ENCODE data around the gene TTC38. TPM values are rescaled to one million over a fixed set of nuclear protein-coding genes. Genes with fewer than 3 reads are reported as not detected.

The TTC38 gene
- polyA plus RNA-seq: 100 to 1,000 TPM; 190 to 290 (median 205) TPM

DNA sequence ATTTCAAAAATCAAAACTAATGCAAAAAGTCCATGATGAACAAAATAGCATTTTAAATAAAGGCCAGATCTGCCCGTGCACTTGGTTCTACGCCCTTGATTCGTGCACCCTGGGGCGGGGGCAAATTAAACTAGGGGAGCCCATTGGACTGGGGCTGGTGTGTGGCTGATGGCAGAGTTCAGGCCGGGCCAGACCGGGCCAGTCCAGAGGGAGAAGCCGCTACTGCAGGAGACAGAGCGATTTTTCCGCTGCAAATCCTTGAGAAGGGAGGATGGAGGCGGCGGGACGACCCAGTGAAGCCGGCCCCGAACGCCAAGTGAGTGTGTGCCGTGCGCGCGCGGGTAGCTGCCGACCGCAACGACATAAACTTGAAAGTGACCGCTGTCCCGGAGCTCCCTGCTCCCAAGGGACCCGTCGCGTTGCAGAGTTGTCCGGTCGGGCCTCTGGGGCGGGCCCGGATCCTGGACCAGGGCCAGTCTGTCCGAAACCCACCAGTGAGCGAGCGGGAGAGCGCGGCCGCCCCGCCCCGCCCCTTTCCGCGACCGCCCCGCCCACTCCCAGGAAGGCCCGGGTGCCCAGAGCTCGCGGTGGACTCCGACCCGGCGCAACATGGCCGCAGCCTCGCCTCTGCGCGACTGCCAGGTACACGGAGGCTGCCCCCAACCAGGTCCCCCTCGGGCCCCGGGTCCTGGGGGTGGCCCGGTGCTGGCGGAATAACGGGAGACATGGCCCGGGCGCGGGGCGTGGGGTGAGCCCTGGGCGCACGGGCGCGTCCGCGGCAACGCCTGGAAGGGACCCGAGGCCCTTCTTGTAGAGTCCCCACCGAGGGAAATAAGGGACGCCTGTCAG, at the start of gene TTC38:
Gene TTC38 (plus strand): TSS at position 578 of the 849 bp plus-strand sequence. CDS start 32 bp downstream, at position 610.
- Mint-ChIP-seq H3K36me3 (peaks cover 0 to 10% (median 9%) of the 10 kb centered on the region in 3 donors), H3K4me3 (peak within 1 kb of the TSS; percentile 87 to 93 (median 93)), H3K27ac (peak within 1 kb of the TSS; percentile 79 to 91 (median 86)), H3K27me3 (ENCODE audit: low read depth in 3 of 3) (peaks cover 0 to 5% (median 4%) of the 10 kb centered on the region in 3 donors), H3K9me3 (no peaks in the 10 kb centered on the region), H3K4me1 (peaks cover 67 to 68% of the 10 kb centered on the region in 2 donors)
- peak; percentile 61 to 65 (median 62) for DNase-seq

DNA sequence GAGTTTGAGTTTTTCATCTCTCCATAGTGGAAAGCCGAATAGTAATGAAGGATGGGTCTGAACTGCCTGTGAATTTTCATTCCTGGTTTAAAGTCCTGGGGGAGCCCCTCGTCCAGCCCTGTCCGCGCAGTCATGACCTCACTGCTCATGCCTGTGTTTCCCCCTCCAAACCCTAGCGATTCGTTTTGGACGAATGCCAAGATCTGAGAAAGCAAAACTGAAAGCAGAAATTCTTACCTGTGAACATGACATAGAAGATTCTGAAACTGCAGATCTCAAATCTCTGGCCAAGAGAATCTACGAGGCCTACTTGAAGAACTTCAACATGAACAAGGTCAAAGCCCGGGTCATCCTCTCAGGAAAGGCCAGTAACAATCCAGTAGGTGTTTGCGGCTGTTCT, 48.2 kb upstream of the TTC38 start:
- H3K9me3 Mint-ChIP-seq: no peaks in the 10 kb centered on the region
- peak overlapping the region in 1 of 6 donors; percentile 67 for H3K27ac Mint-ChIP-seq
- no peaks in the 10 kb centered on the region for H3K27me3 Mint-ChIP-seq (ENCODE audit: low read depth in 3 of 3)
- peaks cover 18 to 37% (median 31%) of the 10 kb centered on the region in 3 donors for H3K36me3 Mint-ChIP-seq
- no peak overlapping the region for H3K4me3 Mint-ChIP-seq
- peaks cover 1 to 5% of the 10 kb centered on the region in 2 donors for H3K4me1 Mint-ChIP-seq
- no peak for DNase-seq

DNA sequence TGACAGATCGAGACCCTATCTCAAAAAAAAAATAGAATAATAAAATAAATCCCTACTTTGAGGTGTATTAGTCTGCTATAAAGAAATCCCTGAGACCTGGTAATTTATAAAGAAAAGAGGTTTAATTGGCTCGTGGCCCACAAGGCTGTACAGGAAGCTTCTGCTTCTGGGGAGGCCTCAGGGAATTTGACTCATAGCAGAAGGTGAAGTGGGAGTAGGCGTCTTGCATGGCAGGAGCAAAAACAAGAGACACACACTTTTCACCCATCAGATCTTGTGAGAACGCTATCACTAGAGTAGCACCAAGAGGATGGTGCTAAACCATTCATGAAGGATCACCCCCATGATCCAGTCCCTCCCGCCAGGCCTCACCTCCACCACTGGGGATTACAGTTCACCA, 46.9 kb upstream of the TTC38 start:
- no peak overlapping the region for H3K4me3 Mint-ChIP-seq
- no peaks in the 10 kb centered on the region for H3K9me3 Mint-ChIP-seq
- no peak overlapping the region for H3K27ac Mint-ChIP-seq
- peaks cover 18 to 35% (median 29%) of the 10 kb centered on the region in 3 donors for H3K36me3 Mint-ChIP-seq
- DNase-seq: no peak
- peaks cover 1 to 5% of the 10 kb centered on the region in 2 donors for H3K4me1 Mint-ChIP-seq
- no peaks in the 10 kb centered on the region for H3K27me3 Mint-ChIP-seq (ENCODE audit: low read depth in 3 of 3)

DNA sequence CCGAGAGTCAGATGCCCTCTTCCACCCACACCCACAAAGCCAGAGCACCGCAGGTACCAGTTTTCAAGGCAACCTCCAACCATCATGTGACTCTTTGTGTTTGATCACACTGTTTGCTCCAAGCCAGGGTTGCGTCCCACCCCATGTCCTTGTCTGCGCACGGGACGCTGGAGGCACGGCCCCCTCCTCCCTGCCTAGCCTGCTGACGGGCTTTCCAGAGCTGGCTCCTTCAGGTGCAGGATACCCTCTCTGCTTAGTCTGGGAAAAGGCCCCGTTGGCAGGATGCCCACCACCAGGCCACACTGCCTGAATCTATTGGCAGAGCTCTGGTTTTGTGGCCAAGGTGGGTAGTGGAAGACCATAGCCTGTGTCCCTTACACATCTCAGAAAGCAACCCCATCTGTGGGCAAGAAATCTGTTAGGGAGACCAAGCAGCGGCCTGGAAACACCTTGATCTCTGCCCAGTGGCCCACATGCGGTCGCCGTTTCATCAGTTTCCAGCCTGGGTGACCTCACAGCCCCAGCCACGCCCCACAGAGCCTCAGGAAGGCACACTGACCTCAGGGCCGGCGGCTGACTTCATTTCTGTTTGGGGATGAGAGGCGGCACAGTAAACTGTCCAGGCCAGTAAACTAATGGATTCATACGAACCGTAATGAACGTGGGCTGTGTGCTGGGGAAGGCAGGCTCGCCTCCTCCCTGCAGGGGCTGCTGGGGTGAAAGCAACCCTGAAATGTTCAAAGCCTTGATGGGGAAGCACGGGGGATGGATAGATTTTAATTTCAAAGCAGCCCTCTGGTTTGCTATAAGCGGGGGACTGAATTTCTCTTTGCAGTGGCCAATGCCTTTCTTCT, 43.5 kb upstream of the TTC38 start:
- Mint-ChIP-seq H3K27ac (no peak overlapping the region), H3K36me3 (peaks cover 13 to 25% (median 16%) of the 10 kb centered on the region in 3 donors), H3K9me3 (no peaks in the 10 kb centered on the region), H3K4me3 (no peak overlapping the region), H3K4me1 (peaks cover 1 to 5% of the 10 kb centered on the region in 2 donors), H3K27me3 (ENCODE audit: low read depth in 3 of 3) (peaks cover 0 to 2% (median 0%) of the 10 kb centered on the region in 3 donors)
- DNase-seq: peak in 1 of 3 donors; percentile 5

DNA sequence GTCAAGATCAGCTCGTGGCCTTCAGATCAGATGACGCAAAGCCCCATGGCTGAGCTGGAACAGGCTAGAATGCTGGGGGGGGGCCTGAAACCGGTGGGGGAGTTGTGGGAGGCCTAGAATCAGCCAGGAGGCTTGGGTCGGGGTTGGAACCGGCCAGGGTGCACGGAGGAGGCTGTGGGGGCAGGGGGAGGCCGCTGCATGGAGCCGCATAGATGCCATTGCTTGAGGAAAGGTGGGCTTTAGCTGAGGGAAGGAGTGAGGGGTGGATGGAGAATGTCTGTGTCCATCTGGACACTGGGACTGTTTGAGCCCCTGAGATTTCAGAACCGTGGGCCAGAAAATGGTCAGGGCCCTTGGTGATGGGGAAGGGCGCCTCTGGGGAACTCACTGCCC, 42.9 kb upstream of the TTC38 start:
- H3K27ac Mint-ChIP-seq: no peak overlapping the region
- no peak overlapping the region for H3K4me3 Mint-ChIP-seq
- H3K27me3 Mint-ChIP-seq (ENCODE audit: low read depth in 3 of 3): peaks cover 0 to 2% (median 0%) of the 10 kb centered on the region in 3 donors
- no peaks in the 10 kb centered on the region for H3K9me3 Mint-ChIP-seq
- peaks cover 8 to 19% (median 11%) of the 10 kb centered on the region in 3 donors for H3K36me3 Mint-ChIP-seq
- H3K4me1 Mint-ChIP-seq: peaks cover 3 to 5% of the 10 kb centered on the region in 2 donors
- no peak for DNase-seq

DNA sequence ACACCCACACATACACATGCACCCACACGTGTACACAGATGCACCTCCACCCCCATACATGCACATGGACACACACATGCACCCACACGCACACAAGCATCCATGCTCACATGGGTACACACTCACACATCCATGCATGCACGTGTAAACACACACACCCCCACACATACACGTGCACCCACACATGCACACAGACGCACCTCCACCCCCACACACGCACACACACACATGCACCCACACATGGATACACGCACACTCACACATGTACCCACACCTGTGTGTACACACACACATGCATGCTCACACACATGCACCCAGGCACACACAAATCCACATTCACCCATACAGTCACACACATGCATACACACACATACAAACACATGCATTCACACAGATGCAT, 42.2 kb upstream of the TTC38 start:
- peaks cover 8 to 18% (median 11%) of the 10 kb centered on the region in 3 donors for H3K36me3 Mint-ChIP-seq
- DNase-seq: no peak
- peaks cover 8 to 12% of the 10 kb centered on the region in 2 donors for H3K4me1 Mint-ChIP-seq
- H3K27ac Mint-ChIP-seq: no peak overlapping the region
- H3K4me3 Mint-ChIP-seq: no peak overlapping the region
- peaks cover 0 to 2% (median 0%) of the 10 kb centered on the region in 3 donors for H3K27me3 Mint-ChIP-seq (ENCODE audit: low read depth in 3 of 3)
- no peaks in the 10 kb centered on the region for H3K9me3 Mint-ChIP-seq

DNA sequence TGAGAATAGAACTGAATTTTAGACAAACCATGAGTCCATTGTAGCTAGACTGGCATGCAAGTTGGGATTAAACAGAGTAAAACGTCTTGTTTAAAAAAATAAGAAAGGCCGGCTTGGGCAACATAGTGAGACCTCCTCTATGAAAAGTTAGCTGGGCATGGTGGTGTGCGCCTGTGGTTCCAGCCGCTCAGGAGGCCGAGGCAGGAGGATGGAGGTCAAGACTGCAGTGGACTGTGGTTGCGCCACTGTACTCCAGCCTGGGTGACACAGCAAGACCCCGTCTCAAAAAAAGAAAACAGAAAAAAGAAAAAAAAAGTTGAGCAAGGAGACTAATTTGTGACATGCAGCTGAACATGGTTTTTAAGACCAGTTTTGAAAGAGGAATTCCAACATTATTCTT, 41.2 kb upstream of the TTC38 start:
- H3K4me1 Mint-ChIP-seq: peaks cover 9 to 14% of the 10 kb centered on the region in 2 donors
- peaks cover 4 to 13% (median 7%) of the 10 kb centered on the region in 3 donors for H3K36me3 Mint-ChIP-seq
- no peak overlapping the region for H3K27ac Mint-ChIP-seq
- H3K4me3 Mint-ChIP-seq: no peak overlapping the region
- no peaks in the 10 kb centered on the region for H3K9me3 Mint-ChIP-seq
- DNase-seq: no peak
- peaks cover 0 to 2% (median 0%) of the 10 kb centered on the region in 3 donors for H3K27me3 Mint-ChIP-seq (ENCODE audit: low read depth in 3 of 3)

DNA sequence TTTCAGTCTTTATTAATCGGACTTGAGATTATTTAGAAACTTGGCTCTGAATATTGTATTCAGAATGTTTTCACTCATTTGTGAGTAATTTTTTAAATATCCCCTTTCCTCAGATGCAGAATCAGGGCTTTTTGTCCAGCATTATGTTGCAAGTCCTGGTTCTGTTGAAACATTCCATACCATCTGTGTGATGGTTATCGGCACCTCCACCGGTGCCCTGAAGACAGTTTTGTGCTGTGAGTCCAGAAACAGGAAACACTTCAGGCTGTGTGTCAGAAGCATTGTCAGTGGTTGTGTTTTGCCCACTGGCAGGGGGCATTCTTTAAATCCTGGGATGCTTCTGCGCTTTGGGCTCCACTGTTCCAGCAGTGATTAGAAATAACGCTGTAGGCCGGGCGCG, 38.1 kb upstream of the TTC38 start:
- no peak for DNase-seq
- Mint-ChIP-seq H3K27me3 (ENCODE audit: low read depth in 3 of 3) (peaks cover 0 to 2% (median 0%) of the 10 kb centered on the region in 3 donors), H3K4me1 (peaks cover 9 to 14% of the 10 kb centered on the region in 2 donors), H3K36me3 (peaks cover 0 to 9% (median 8%) of the 10 kb centered on the region in 3 donors), H3K9me3 (no peaks in the 10 kb centered on the region), H3K27ac (no peak overlapping the region), H3K4me3 (no peak overlapping the region)

DNA sequence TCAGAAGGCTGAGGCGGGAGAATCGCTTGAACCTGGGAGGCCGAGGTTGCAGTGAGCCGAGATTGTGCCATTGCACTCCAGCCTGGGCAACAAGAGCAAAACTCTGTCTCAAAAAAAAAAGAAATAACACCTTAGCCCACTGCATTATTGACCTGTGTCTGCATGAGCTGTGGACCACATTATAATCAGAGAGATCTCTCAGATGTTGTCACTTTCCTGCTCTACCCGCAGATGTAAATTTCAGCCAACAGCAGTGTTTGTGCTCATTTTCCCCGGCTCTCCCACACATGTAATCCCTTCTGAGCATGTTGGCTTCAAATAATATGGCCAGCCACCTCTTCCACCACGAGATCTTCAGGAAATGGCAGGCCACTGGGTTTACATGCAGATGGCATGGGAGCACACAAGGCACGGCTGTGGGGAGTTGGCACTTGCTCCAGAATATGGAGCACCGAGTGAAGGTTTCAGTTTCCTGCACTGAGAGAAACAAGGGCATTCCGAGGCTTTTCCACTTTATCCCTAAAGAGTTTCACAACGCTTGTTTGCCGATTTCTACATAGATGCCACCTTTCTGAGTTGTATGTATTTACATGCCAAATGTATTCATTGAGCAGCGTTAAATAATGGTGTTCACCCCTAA, 37.4 kb upstream of the TTC38 start:
- peak overlapping the region in 4 of 5 donors; percentile 8 to 40 (median 25) for H3K4me3 Mint-ChIP-seq
- DNase-seq: peak in 2 of 3 donors; percentile 24 to 33
- peaks cover 0 to 2% (median 0%) of the 10 kb centered on the region in 3 donors for H3K27me3 Mint-ChIP-seq (ENCODE audit: low read depth in 3 of 3)
- H3K27ac Mint-ChIP-seq: peak overlapping the region in 1 of 6 donors; percentile 73
- peaks cover 9 to 14% of the 10 kb centered on the region in 2 donors for H3K4me1 Mint-ChIP-seq
- H3K9me3 Mint-ChIP-seq: no peaks in the 10 kb centered on the region
- H3K36me3 Mint-ChIP-seq: peaks cover 6 to 16% (median 12%) of the 10 kb centered on the region in 3 donors

DNA sequence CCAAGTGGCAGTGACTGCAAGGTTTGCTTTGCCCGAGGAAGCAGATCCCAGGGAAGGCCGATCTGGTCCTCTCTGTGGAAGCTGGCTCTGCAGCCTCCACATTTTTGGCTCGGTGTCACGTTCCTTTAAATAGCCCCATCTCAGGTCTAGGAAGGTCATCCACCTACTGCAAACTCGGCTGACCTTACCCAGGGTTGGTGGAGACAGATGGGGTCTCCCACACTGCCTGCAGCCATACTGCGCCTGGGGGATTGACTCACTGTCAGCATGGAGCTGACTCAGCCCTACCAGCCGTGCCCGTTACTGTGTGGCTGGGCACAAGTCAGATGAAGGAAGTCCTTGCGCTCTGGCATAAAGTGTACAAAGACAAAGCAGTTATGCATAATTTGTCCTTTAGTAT, 34.6 kb upstream of the TTC38 start:
- H3K27ac Mint-ChIP-seq: no peak overlapping the region
- H3K36me3 Mint-ChIP-seq: peaks cover 12 to 23% (median 17%) of the 10 kb centered on the region in 3 donors
- peaks cover 9 to 17% of the 10 kb centered on the region in 2 donors for H3K4me1 Mint-ChIP-seq
- H3K4me3 Mint-ChIP-seq: no peak overlapping the region
- no peak for DNase-seq
- peaks cover 0 to 3% (median 0%) of the 10 kb centered on the region in 3 donors for H3K27me3 Mint-ChIP-seq (ENCODE audit: low read depth in 3 of 3)
- no peaks in the 10 kb centered on the region for H3K9me3 Mint-ChIP-seq

DNA sequence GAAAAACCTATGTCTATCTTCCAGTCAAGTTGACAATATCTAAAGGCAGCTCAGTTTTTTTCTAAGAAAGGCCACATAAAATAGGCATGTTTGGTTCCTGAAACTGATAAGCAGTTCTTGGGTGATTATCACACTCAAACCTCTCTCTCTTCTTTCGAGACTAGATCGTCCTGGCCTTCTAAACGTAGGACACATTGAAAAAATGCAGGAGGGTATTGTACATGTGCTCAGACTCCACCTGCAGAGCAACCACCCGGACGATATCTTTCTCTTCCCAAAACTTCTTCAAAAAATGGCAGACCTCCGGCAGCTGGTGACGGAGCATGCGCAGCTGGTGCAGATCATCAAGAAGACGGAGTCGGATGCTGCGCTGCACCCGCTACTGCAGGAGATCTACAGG, 32.8 kb upstream of the TTC38 start:
- no peak for DNase-seq
- no peaks in the 10 kb centered on the region for H3K9me3 Mint-ChIP-seq
- no peak overlapping the region for H3K4me3 Mint-ChIP-seq
- peaks cover 18 to 28% of the 10 kb centered on the region in 2 donors for H3K4me1 Mint-ChIP-seq
- no peak overlapping the region for H3K27ac Mint-ChIP-seq
- H3K36me3 Mint-ChIP-seq: peaks cover 12 to 23% (median 18%) of the 10 kb centered on the region in 3 donors
- peaks cover 0 to 3% (median 0%) of the 10 kb centered on the region in 3 donors for H3K27me3 Mint-ChIP-seq (ENCODE audit: low read depth in 3 of 3)

DNA sequence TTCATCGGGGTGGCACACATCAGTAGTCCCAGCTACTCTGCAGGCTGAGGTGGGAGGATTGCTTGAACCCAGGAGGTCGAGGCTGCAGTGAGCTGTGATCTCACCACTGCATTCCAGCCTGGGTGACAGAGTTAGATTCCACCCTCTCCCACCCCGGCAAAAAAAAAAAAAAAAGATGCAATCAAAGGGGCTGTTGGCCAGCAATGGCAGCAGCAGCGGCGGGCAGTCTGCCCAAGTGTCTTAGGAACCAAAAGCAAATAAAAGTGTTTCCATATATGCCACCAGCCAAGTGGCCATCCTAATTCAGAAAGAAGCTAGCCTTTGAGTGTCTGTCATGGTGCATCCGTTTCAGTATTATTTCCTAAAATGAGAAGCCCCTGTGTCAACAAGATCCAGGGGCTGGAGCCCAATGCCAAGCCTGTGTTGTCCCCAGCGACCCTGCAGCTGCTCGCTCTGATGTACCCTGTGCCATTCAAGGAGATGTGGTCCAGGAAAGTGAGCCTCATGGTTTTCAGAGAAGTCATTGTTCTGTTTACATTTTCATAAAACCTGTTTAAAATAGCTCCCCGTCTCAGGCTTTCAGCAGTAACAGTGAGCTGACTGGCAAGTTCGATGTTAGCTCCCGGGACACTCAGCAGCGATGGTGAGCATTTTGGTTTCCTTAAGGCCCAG, 30.2 kb upstream of the TTC38 start:
- peaks cover 12 to 26% (median 15%) of the 10 kb centered on the region in 3 donors for H3K36me3 Mint-ChIP-seq
- H3K27ac Mint-ChIP-seq: no peak overlapping the region

DNA sequence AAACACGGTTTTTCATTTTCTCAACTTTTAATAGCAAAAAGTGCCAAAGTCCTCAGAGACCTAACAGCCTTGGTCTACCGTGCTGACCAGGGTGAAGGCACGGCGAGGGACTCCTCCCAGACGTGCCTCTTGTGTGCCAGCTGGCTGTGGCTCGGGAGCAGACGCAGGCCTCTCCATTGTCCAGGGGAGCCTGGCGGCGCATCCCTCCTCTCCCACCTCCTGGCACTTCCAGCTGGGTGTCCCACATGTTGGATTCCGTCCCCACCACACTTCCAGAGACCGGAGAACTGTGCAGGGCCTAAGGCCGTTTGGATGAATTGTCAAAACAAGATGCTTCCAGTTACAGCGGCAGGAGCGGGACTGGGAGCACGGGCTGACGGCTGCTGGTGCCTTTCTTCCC, 29.3 kb upstream of the TTC38 start:
- H3K4me1 Mint-ChIP-seq: peaks cover 20 to 34% of the 10 kb centered on the region in 2 donors
- no peak overlapping the region for H3K4me3 Mint-ChIP-seq
- peaks cover 12 to 25% (median 18%) of the 10 kb centered on the region in 3 donors for H3K36me3 Mint-ChIP-seq
- H3K9me3 Mint-ChIP-seq: no peaks in the 10 kb centered on the region
- DNase-seq: no peak
- H3K27ac Mint-ChIP-seq: peak overlapping the region in 1 of 6 donors; percentile 44
- H3K27me3 Mint-ChIP-seq (ENCODE audit: low read depth in 3 of 3): peaks cover 0 to 5% (median 0%) of the 10 kb centered on the region in 3 donors

More for the DNA sequence above, 30.2 kb upstream of the TTC38 start:
- H3K27me3 Mint-ChIP-seq (ENCODE audit: low read depth in 3 of 3): peaks cover 0 to 5% (median 0%) of the 10 kb centered on the region in 3 donors
- no peaks in the 10 kb centered on the region for H3K9me3 Mint-ChIP-seq
- no peak overlapping the region for H3K4me3 Mint-ChIP-seq
- peaks cover 20 to 34% of the 10 kb centered on the region in 2 donors for H3K4me1 Mint-ChIP-seq
- no peak for DNase-seq

Measured in immature natural killer cell (primary cell).